H9 (cell line): ENCODE measurements around the gene SDK1. TPM values are rescaled to one million over a fixed set of nuclear protein-coding genes. Genes with fewer than 3 reads are reported as not detected.

Source experiments
- DNase-seq: peaks from one replicate; pipeline ENCODE4 v3.0.0-alpha.2; 2017
- H2AFZ ChIP-seq: one replicate; pipeline ENCODE4 v1.6.1; 2013; ENCODE audit warnings: mild to moderate bottlenecking, low read length, control low read depth, moderate library complexity
- H2AK5ac ChIP-seq: 2 replicates; pipeline ENCODE4 v1.6.1; 2013; ENCODE audit warnings: low read length, control low read depth, mixed read lengths; ENCODE audit not compliant: insufficient read length
- H2BK120ac ChIP-seq: one replicate; pipeline ENCODE4 v1.6.1; 2013; ENCODE audit warnings: low read depth, mild to moderate bottlenecking, low read length, control low read depth, inconsistent platforms; ENCODE audit not compliant: poor library complexity, severe bottlenecking
- H2BK12ac ChIP-seq: 2 replicates; pipeline ENCODE4 v1.6.1; 2013; ENCODE audit warnings: low read length, control low read depth, mixed read lengths, low read depth; ENCODE audit not compliant: insufficient read length
- H2BK15ac ChIP-seq: 2 replicates; pipeline ENCODE4 v1.6.1; 2013; ENCODE audit warnings: low read depth, low read length, control low read depth
- H2BK20ac ChIP-seq: one replicate; pipeline ENCODE4 v1.6.1; 2013; ENCODE audit warnings: low read depth, mild to moderate bottlenecking, low read length, control low read depth, inconsistent platforms; ENCODE audit not compliant: poor library complexity, severe bottlenecking
- H2BK5ac ChIP-seq: 2 replicates; pipeline ENCODE4 v1.6.1; 2013; ENCODE audit warnings: low read length, control low read depth, mixed read lengths; ENCODE audit not compliant: insufficient read length
- H3K14ac ChIP-seq: 2 replicates; pipeline ENCODE4 v1.6.1; 2013; ENCODE audit warnings: low read length, control low read depth; ENCODE audit not compliant: insufficient read depth
- H3K18ac ChIP-seq: 2 replicates; pipeline ENCODE4 v1.6.1; 2013; ENCODE audit warnings: low read depth, mild to moderate bottlenecking, mixed read lengths, low read length, control low read depth; ENCODE audit not compliant: insufficient read length
- H3K23ac ChIP-seq: 2 replicates; pipeline ENCODE4 v1.6.1; 2013; ENCODE audit warnings: low read length, control low read depth, mixed read lengths, low read depth; ENCODE audit not compliant: insufficient read length
- H3K23me2 ChIP-seq: 2 replicates; pipeline ENCODE4 v1.6.1; 2013; ENCODE audit warnings: low read depth, mild to moderate bottlenecking, mixed read lengths, low read length, control low read depth; ENCODE audit not compliant: insufficient read length, poor library complexity, severe bottlenecking
- H3K27ac ChIP-seq: 2 replicates; pipeline ENCODE4 v1.5.1; 2013; ENCODE audit warnings: low read length, control low read depth, mixed read lengths, low read depth; ENCODE audit not compliant: insufficient read length
- H3K27me3 ChIP-seq: 2 replicates; pipeline ENCODE4 v1.6.1; 2013; ENCODE audit warnings: low read length, control low read depth, inconsistent platforms; ENCODE audit not compliant: insufficient read depth
- H3K4ac ChIP-seq: 2 replicates; pipeline ENCODE4 v1.6.1; 2013; ENCODE audit warnings: low read depth, mild to moderate bottlenecking, control low read depth, inconsistent platforms, low read length, moderate library complexity
- H3K4me1 ChIP-seq: 2 replicates; pipeline ENCODE4 v1.6.1; 2013; ENCODE audit warnings: low read length, control low read depth, inconsistent platforms; ENCODE audit not compliant: insufficient read depth
- H3K4me2 ChIP-seq: 2 replicates; pipeline ENCODE4 v1.6.1; 2013; ENCODE audit warnings: low read length, control low read depth, mixed read lengths; ENCODE audit not compliant: insufficient read length, insufficient read depth
- H3K56ac ChIP-seq: 2 replicates; pipeline ENCODE4 v1.6.1; 2013; ENCODE audit warnings: low read depth, mild to moderate bottlenecking, mixed read lengths, low read length, control low read depth; ENCODE audit not compliant: insufficient read length
- H3K79me1 ChIP-seq: 2 replicates; pipeline ENCODE4 v1.6.1; 2013; ENCODE audit warnings: low read depth, mild to moderate bottlenecking, moderate library complexity, low read length, control low read depth, inconsistent platforms; ENCODE audit not compliant: insufficient read depth, poor library complexity, severe bottlenecking
- H3K79me2 ChIP-seq: 2 replicates; pipeline ENCODE4 v1.6.1; 2013; ENCODE audit warnings: low read length, control low read depth, inconsistent platforms; ENCODE audit not compliant: insufficient read depth
- H3K9ac ChIP-seq: 2 replicates; pipeline ENCODE4 v1.6.1; 2013; ENCODE audit warnings: low read length, control low read depth, mixed read lengths; ENCODE audit not compliant: insufficient read length; ENCODE audit errors: extremely low read depth
- H3K9me3 ChIP-seq: one replicate; pipeline ENCODE4 v1.6.1; 2013; ENCODE audit warnings: low read depth, low read length, inconsistent platforms; ENCODE audit not compliant: control insufficient read depth
- H3T11ph ChIP-seq: one replicate; pipeline ENCODE4 v1.6.1; 2013; ENCODE audit warnings: mild to moderate bottlenecking, low read length, control low read depth, inconsistent platforms
- H4K20me1 ChIP-seq: one replicate; pipeline ENCODE4 v1.6.1; 2013; ENCODE audit not compliant: control insufficient read depth, insufficient read length, insufficient read depth
- H4K5ac ChIP-seq: 2 replicates; pipeline ENCODE4 v1.6.1; 2013; ENCODE audit warnings: low read depth, mild to moderate bottlenecking, mixed read lengths, low read length, control low read depth; ENCODE audit not compliant: insufficient read length
- H4K8ac ChIP-seq: replicated peaks from 2 replicates; pipeline ENCODE4 v1.6.1; 2013; ENCODE audit warnings: low read length, control low read depth, mixed read lengths, low read depth; ENCODE audit not compliant: insufficient read length
- H4K91ac ChIP-seq: 2 replicates; pipeline ENCODE4 v1.6.1; 2013; ENCODE audit warnings: low read depth, mild to moderate bottlenecking, moderate library complexity, mixed read lengths, low read length, control low read depth; ENCODE audit not compliant: insufficient read length
- H3K27ac Mint-ChIP-seq, 3 experiments: 2 replicates in 2 of 3; 3 replicates in 1 of 3; pipeline ENCODE4 v1.8.0; 2020 to 2021; ENCODE audit warnings: mixed read lengths in 3 of 3, mild to moderate bottlenecking in 1 of 3, moderate library complexity in 1 of 3
- H3K27me3 Mint-ChIP-seq: 2 replicates; pipeline ENCODE4 v1.8.0; 2021; ENCODE audit warnings: low read depth, mild to moderate bottlenecking, moderate library complexity, mixed read lengths
- H3K36me3 Mint-ChIP-seq, 3 experiments: 2 replicates in 2 of 3; 3 replicates in 1 of 3; pipeline ENCODE4 v1.8.0; 2020 to 2021; ENCODE audit warnings: low read depth in 3 of 3, mixed read lengths in 3 of 3; ENCODE audit not compliant: insufficient read depth in 1 of 3
- H3K4me1 Mint-ChIP-seq, 2 experiments: 2 replicates each; pipeline ENCODE4 v1.8.0; 2020; ENCODE audit warnings: mixed read lengths in 2 of 2
- H3K4me3 Mint-ChIP-seq, 2 experiments: 2 replicates in 1 of 2; 3 replicates in 1 of 2; pipeline ENCODE4 v1.8.0; 2020 to 2021; ENCODE audit warnings: mild to moderate bottlenecking in 2 of 2, mixed read lengths in 2 of 2, moderate library complexity in 1 of 2
- H3K9me3 Mint-ChIP-seq, 2 experiments: 2 replicates in 1 of 2; 3 replicates in 1 of 2; pipeline ENCODE4 v1.8.0; 2020; ENCODE audit warnings: mild to moderate bottlenecking in 2 of 2, mixed read lengths in 2 of 2, moderate library complexity in 1 of 2
- CTCF ChIP-seq: fragments of 200-600 bp; sonication (generic); conservative IDR thresholded peaks from 3 replicates; pipeline ENCODE4 v1.8.0; 2021; ENCODE audit warnings: antibody characterized with exemption, mild to moderate bottlenecking
- WGBS: extraction: QIAGEN DNeasy Blood & Tissue Kit; methylation state at CpG from one replicate; pipeline ENCODE4 v1.1.7; 2013; ENCODE audit warnings: missing lambda C conversion rate, low lambda C conversion rate, mixed read lengths; ENCODE audit not compliant: insufficient read length; ENCODE audit errors: extremely low coverage; 5-methylcytosine and 5-hydroxymethylcytosine counted together
- total RNA-seq: library from RNA; stranded (reverse); gene quantifications from 2 replicates; pipeline ENCODE4 v1.2.1, GENCODE V29; 2021

SDK1 gene
- total RNA-seq, 1 experiment from 2014 or later, result 8.7 TPM

GRCh38 chr7:4244041-4244440, 943.0 kb downstream of the SDK1 start:
- no peak overlapping the region for H3K14ac ChIP-seq
- Mint-ChIP-seq H3K27ac (no peak overlapping the region; a peak in 1 of 7 replicates), H3K4me1 (peaks cover 26 to 40% of the 10 kb centered on the region in 2 experiments), H3K4me3 (no peak overlapping the region), H3K36me3 (peaks cover 9 to 14% (median 12%) of the 10 kb centered on the region in 3 experiments; a peak in 5 of 7 replicates), H3K9me3 (peaks cover 3 to 9% of the 10 kb centered on the region in 2 experiments; a peak in 4 of 5 replicates), H3K27me3 (no peaks in the 10 kb centered on the region)
- no peak overlapping the region for H2BK15ac ChIP-seq
- no peak overlapping the region for H3K23ac ChIP-seq
- H2BK12ac ChIP-seq, result no peak overlapping the region
- no peak for DNase-seq
- no peaks in the 10 kb centered on the region for H3K79me2 ChIP-seq
- peaks cover 4% of the 10 kb centered on the region; the same call in 1 of the 2 replicates for H3K4me1 ChIP-seq
- H4K20me1 ChIP-seq, result no peaks in the 10 kb centered on the region
- no peak overlapping the region for H2BK20ac ChIP-seq
- no peak overlapping the region for H3K4me2 ChIP-seq
- no peak overlapping the region for H4K91ac ChIP-seq
- no peak overlapping the region for H4K5ac ChIP-seq
- H3K18ac ChIP-seq, result no peak overlapping the region
- H4K8ac ChIP-seq, result no peak overlapping the region
- H3K27me3 ChIP-seq, result no peaks in the 10 kb centered on the region
- H2AK5ac ChIP-seq, result no peak overlapping the region
- no peak overlapping the region for H3T11ph ChIP-seq
- H3K4ac ChIP-seq, result no peak overlapping the region
- no CpG with 5 or more reads among the region's 4 CpGs for WGBS
- no peak overlapping the region for H2BK120ac ChIP-seq
- H3K56ac ChIP-seq, result no peak overlapping the region
- no peak overlapping the region for H2BK5ac ChIP-seq
- no peak overlapping the region for H3K27ac ChIP-seq
- H3K9ac ChIP-seq, result no peak overlapping the region
- no peak overlapping the region for H2AFZ ChIP-seq
- H3K23me2 ChIP-seq, result no peaks in the 10 kb centered on the region
- no peaks in the 10 kb centered on the region for H3K9me3 ChIP-seq
- TF ChIP-seq CTCF, result no peak
- H3K79me1 ChIP-seq, result no peaks in the 10 kb centered on the region
